ENCODE results near the gene NEK4.

GRCh38 chr3:52694528-52695189, 76.1 kb downstream of the NEK4 start:
- TF ChIP-seq ZNF274 (IDR thresholded peaks at IDR 0.05; ENCODE audit: low read depth, low read length): no peak
- no peak for TF ChIP-seq YY1 (IDR thresholded peaks at IDR 0.05; ENCODE audit: insufficient read depth, insufficient read length)
